Right lobe of liver (tissue), 4 donors: ENCODE data around the gene NEDD4L.

Experiments used
- POLR2A ChIP-seq: fragments of 450-650 bp; IDR thresholded peaks from one replicate; pipeline ENCODE4 v1.6.1; 2017; ENCODE audit warnings: antibody characterized with exemption, mild to moderate bottlenecking
- TF ChIP-seq, protein P1 (sequence below), 4 donors: fragments of 200-600 bp in 3 of 4; fragments of 450-650 bp in 1 of 4; IDR thresholded peaks; one replicate each; pipeline versions ENCODE4 v1.5.1 to v1.8.0; 2016 to 2022; ENCODE audit warnings: antibody characterized with exemption in 4 of 4, mild to moderate bottlenecking in 2 of 4
- donor health status: DM: no; HTN: no; CAD: no.
- donor health status: DM: no; HTN: no; CAD: no.
- donor health status: DM: no; HTN: yes; CAD: no.

DNA sequence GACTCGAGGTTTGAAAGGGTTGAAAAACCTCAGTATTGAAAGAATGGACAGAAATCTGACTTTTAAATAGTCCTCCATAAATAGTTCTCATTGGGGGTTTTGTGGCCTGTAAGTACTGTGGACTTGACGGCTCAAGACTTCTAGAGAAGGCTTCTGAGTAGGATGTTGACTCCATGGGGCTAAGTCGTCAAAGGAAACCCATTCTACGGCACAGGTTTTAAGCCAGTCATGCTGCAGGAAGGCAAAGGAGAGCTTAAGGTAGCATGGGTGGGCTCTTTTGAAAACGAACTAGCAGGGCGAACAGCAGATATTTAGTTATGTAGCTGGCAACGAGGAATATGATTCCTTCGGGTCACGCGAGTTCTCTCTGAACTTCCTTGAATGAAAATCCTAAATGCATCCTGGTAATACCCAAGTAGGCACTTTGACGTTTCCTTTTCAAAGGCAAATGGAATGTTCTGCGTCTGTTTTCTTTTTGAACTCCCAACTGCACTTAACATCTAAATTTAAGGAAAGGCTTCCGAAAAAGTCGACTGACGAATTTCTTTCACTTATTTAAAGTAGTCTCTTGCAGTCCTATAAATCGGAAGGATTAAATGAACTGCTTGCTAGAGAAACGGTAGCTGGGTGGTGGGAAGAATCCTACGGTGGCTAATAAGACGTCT is 1.1 kb upstream of the NEDD4L start:
- TF ChIP-seq, protein P1, sequence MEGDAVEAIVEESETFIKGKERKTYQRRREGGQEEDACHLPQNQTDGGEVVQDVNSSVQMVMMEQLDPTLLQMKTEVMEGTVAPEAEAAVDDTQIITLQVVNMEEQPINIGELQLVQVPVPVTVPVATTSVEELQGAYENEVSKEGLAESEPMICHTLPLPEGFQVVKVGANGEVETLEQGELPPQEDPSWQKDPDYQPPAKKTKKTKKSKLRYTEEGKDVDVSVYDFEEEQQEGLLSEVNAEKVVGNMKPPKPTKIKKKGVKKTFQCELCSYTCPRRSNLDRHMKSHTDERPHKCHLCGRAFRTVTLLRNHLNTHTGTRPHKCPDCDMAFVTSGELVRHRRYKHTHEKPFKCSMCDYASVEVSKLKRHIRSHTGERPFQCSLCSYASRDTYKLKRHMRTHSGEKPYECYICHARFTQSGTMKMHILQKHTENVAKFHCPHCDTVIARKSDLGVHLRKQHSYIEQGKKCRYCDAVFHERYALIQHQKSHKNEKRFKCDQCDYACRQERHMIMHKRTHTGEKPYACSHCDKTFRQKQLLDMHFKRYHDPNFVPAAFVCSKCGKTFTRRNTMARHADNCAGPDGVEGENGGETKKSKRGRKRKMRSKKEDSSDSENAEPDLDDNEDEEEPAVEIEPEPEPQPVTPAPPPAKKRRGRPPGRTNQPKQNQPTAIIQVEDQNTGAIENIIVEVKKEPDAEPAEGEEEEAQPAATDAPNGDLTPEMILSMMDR (IDR thresholded peaks at IDR 0.05): no peak
- TF ChIP-seq POLR2A: no peak
